ENCODE measurements around the gene BRD7. TPM values are rescaled to one million over a fixed set of nuclear protein-coding genes. Genes with fewer than 3 reads are reported as not detected.

BRD7 gene
- total and polyA plus RNA-seq, 2 donors (not counting 3 experiments of a cell fraction or from before 2014, with no cell fraction given): 17.1 to 69.1 TPM

GRCh38 chr16:50291719-50292565 lies 76.8 kb downstream of the BRD7 start:
- Histone ChIP-seq H3K9me3 (replicated peaks; ENCODE audit: control insufficient read depth, insufficient read depth, low read length) (no peaks in the 10 kb centered on the region), H3K9ac (replicated peaks; ENCODE audit: extremely low read depth, insufficient read depth, low read length) (no peak overlapping the region), H3K36me3 (ENCODE audit: control insufficient read depth in 2 of 2, extremely low read depth in 1 of 2, insufficient read depth in 2 of 2, low read length in 2 of 2) (no peaks in the 10 kb centered on the region), H4K20me1 (replicated peaks; ENCODE audit: control insufficient read depth, extremely low read depth, insufficient read depth, low read length) (no peaks in the 10 kb centered on the region), H3K9me1 (replicated peaks; ENCODE audit: control insufficient read depth, extremely low read depth, insufficient read depth, low read length) (no peaks in the 10 kb centered on the region), H2AFZ (ENCODE audit: low read depth, low read length) (no peak overlapping the region), H3K4me1 (ENCODE audit: control insufficient read depth, extremely low read depth, insufficient read depth, low read length) (no peaks in the 10 kb centered on the region), H3K27ac (ENCODE audit: insufficient read depth, low read depth, low read length) (no peak overlapping the region), H3K4me2 (ENCODE audit: insufficient read depth, low read length) (no peak overlapping the region), H3K79me2 (ENCODE audit: control insufficient read depth, insufficient read depth, low read length) (no peaks in the 10 kb centered on the region), H3K4me3 (replicated peaks in 1 of 3; ENCODE audit: insufficient read depth in 1 of 3, low read depth in 1 of 3, low read length in 3 of 3) (no peak overlapping the region), H3K27me3 (ENCODE audit: control insufficient read depth in 2 of 2, insufficient read depth in 2 of 2, low read length in 2 of 2) (no peaks in the 10 kb centered on the region)
- intact Hi-C loops (cut with micrococcal nuclease): no loop called here
- dilution Hi-C loops (cut with MboI; ENCODE audit: extremely low pct_ligation_motif_present, low sequenced_read_pairs): no loop called here
- FAIRE-seq (no peak), DNase-seq (ENCODE audit: low read depth, low spot score) (no peak)
- no peak for TF ChIP-seq CTCF (IDR thresholded peaks at IDR 0.05; ENCODE audit: extremely low read depth in 1 of 2, insufficient read depth in 1 of 2, low read depth in 1 of 2, low read length in 2 of 2)
- no peak for TF ChIP-seq MYC (IDR thresholded peaks at IDR 0.05; ENCODE audit: low read depth, low read length)
- TF ChIP-seq FOS (IDR thresholded peaks at IDR 0.05; ENCODE audit: borderline replicate concordance, insufficient read depth, low read length): no peak
- no peak for TF ChIP-seq EZH2 (IDR thresholded peaks at IDR 0.05; ENCODE audit: borderline replicate concordance, low read depth, low read length, severe bottlenecking)
- no peak for TF ChIP-seq GATA2 (IDR thresholded peaks at IDR 0.05; ENCODE audit: insufficient read depth, insufficient read length, low read depth, low read length)
- BruUV-seq (replicated peaks): no TSS peak
- POLR2A ChIA-PET: no interaction called here
- CTCF ChIA-PET: no interaction called here
